ENCODE measurements around the gene ACAA2.
A peak's percentile ranks its signal among the peaks of the same experiment; 100 is the strongest.

Gene ACAA2, protein sequence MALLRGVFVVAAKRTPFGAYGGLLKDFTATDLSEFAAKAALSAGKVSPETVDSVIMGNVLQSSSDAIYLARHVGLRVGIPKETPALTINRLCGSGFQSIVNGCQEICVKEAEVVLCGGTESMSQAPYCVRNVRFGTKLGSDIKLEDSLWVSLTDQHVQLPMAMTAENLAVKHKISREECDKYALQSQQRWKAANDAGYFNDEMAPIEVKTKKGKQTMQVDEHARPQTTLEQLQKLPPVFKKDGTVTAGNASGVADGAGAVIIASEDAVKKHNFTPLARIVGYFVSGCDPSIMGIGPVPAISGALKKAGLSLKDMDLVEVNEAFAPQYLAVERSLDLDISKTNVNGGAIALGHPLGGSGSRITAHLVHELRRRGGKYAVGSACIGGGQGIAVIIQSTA
- 36.5 to 131 (median 79.6) reads per million in 17 experiments for total RNA-seq

DNA sequence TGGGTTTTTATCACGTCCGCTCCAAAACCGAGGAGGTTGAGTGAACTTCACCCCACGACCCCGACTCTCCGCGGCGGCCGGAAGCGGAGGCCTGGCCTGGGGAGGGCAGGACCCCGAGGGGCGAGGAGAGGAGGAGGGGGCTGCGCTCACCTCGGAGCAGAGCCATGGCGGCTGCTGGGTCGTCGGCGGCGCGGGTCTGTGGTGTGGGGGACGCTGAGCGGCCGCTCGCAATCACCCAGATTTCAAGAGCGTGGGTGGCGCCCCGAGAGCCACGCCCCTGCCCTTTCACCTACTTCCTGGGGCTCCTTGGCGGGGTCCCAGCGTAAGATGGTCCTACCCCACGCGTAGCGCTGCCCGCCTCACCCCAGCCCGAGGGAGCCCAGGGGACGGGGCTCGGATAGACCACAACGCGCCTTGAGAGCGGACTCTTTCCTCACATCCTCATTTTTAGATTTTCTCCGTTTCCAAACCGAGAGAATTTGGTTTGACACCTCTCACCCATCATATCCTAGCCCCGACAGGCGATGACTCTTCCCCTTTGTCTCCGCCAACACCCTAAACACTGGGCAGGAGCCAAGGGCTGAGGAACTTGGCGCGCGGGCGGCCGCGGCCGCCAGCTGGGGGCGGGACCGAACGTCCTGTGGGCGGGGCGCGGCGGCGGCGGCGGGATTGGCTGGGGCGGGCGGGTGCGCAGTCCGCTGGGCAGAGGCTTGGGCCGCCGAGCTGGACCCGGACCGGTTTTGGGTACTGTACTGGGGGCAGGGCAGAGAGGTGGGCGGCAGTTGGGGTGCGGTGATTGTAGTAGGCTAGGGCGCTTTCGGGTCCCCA, at the start of gene ACAA2:
ACAA2 (minus strand) TSS at position 215 of the 828 bp plus-strand sequence; CDS start at position 166, 49 bp downstream.
- peak; percentile 93 to 97 (median 96) for DNase-seq

DNA sequence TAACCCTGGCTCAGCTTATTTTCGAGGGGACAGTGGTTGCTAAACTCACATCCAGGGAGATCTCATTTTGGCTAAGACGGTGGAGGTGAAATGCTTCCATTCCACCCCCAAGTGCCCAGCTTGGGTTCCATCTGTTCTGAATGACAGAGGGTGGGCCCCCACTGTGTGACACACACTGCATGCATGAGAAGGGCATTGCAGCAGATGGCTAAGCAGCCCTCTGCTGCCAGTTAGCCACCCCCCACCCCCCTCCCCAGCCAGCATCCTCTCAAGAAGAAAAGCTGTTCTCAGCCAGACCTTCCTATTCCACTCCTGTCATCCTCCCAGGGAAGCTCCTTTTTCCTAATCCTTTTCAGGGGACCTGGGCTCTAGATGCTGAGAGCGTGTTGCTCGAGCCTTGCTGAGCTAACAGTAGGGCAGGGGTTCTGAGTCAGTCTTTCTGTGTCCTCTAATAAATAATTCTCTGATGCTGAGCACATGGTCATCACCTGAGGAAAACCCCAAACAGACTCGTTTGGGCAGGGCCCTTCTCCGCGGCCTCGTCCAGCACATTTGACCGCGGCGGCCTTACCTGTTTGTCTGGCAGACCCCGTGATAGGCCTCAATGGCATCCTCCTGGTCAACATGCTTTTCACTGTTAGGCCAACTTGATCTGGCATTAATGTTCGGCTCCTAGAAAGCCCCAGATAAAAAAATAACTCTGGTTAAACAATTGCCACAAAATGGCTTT, 49.5 kb upstream of the ACAA2 start:
- no peak for DNase-seq

DNA sequence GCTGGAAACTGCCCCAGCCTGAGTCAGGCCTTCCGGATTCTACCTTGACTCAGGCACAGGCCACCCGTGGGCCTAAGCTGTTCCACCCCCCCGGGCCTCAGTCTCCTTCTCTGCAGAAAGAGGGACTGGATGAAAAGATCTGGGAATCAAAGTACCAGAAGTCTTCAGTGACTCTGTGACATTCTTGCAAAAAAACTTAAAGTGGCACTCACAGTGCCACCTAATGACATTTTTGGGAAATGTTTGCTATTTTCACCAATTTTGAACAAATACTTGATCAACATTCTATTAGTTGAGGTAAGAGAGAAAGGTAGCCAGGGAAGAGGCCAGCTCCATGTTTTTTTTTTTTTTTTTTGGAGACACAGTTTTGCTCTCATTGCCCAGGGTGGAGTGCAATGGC, 48.3 kb upstream of the ACAA2 start:
- peak in 2 of 4 experiments; percentile 23 to 25 for DNase-seq

DNA sequence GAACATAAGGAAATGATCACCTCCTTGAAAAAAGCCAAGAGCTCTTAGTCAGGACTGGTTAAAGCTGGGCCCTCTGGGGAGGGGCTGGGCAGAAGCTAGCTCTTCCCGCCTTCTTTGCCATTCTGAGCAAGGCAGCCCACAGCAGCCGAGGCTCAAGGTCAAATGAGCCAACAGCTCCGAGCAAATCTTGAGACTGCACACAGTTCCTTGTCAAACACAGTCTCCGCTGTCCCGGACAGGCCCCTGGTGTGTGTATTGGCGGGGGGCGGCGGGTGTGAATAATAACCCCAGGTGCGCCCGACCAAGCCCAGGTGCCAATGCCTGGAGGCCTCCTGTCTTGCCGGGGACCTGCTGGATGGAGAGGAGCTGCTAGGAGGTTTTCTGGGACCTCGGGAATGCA, 46.4 kb upstream of the ACAA2 start:
- DNase-seq: no peak

DNA sequence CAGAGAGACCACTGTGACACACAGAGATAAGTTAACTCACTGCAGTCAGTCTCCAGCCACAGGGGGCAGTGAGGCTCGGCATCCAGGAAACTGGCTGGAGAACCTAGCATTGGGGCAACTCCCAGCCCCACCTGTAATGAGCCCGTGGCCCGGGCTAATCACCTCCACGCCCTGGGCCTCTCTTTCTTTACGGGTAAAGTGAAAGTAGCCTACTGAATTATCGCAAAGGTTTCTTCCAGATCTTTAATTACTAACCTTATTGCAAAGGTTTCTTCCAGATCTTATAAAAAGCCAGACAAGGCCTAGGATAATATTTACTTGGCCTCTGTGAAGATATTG, 45.7 kb upstream of the ACAA2 start:
- no peak for DNase-seq

DNA sequence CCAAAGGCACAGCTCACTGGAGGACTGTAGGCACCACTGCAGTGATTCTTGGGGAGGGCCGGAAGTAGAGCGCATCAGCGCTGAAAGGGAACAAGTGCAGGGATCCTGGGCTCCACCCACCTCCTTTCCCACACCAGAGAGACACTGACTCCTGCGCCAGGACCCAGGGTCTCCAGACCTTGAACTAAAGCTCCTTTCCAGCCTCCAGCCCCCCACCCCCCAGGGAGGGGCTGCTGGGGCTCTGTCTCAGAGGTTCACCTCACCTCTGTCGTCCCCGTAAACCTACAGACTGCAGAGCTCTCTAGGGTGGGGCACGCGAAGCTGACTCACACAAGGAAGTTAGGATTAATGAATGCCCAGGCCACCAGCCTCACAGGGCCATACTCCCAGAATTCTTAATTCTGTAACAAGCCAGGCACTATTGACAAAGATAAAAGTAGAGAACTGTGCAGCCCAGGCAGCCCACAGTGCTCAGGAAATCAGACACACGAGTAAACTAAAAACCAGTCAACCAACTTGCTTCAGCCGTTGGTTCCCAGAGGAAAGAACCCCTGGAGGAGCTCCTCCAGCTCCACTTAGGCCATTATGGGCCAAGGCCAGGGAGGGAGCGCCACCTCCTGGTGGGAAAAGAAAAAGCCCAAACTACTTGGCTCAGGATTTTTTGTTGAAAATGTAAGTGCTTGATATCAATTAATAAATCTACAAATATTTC, 45.1 kb upstream of the ACAA2 start:
- DNase-seq: peak; percentile 70 to 84 (median 78)

DNA sequence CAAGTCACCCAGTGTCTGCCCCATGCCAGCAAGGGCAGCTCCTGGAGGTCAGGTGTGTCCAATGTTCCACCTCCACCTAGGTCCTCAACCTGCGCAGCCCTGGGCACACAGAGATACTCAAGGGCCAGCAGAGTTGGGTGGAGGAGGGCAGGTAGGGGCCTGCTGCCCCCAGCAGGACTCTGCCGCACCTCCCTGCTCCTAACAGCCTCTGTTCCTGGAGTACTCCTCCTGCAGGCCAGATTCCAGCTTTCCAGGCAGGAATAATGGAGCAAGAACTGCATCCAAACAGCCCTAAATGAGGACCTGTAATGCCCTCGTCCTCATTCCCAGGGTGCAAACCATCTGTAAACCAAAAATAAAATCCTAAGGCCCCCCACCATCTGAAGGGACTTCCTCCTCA, 44.4 kb upstream of the ACAA2 start:
- no peak for DNase-seq

DNA sequence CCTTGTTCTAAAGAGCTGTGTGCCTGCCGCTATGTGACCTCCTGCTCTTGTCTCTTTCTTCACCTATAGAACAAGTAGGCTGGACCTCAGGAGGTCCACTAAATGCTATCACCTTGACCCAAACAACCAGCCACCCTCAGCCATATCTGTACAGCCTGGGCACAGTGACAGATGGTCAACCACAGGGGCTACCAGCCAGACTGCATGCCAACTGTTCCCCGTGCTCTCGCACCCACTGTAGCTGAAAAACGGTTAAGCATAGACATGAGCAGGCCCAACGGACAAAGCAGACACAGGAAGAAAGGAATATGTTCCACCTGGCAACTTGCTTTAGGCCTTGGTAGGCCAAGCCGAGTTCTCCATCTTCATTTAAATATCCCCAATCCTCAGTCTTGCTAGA, 43.2 kb upstream of the ACAA2 start:
- DNase-seq: no peak

DNA sequence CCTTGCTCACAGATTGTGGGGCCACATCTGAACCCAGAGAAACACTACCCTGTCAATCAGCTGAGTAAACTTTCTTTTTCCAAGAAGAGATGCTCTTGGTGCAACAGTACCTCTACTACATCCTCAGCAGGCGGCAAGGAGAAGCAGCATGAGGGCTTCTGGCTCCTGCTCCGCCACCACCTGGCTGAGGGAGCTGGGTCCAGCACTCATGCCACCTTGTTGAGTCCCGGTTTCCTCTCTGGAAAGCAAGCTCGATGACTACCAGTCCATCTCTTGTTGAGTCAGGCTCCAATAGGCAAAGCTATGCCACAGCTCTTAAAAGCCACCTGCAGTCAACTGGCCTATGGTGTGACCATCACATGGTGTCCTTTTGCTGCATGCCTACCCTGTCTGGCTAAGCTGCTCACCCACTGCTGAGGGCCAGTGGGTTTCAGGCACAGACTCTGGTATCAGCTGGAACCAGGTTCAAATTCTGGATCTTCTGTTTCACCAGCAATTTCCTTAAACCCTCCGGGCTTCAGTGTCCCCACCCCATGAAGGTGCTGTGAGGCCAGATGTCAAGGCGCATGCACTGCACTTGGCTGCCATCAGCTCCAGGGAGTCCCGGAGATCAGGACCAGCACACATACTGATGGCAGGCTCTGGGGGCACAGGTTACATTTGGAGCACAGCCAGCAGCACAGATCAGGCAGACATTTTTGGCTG, 42.5 kb upstream of the ACAA2 start:
- DNase-seq: no peak

DNA sequence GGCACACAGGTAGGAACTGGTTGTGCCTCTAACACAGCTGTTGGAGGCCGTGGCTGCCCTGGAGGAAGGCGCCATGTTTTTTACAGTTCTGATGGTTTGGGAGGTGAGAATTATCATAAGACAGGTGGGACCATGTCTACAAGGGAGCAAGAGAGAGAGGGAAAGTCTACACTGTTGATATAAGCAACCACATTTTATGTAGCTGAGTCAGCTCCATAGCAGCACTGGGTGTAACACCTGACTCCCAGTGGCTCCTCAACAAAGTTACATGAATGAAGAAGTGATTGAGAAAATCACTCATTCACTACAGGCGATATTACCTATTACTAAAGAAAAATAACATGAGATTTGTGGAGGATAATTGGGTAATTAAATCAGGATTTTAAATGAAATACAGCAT, 41.3 kb upstream of the ACAA2 start:
- no peak for DNase-seq

DNA sequence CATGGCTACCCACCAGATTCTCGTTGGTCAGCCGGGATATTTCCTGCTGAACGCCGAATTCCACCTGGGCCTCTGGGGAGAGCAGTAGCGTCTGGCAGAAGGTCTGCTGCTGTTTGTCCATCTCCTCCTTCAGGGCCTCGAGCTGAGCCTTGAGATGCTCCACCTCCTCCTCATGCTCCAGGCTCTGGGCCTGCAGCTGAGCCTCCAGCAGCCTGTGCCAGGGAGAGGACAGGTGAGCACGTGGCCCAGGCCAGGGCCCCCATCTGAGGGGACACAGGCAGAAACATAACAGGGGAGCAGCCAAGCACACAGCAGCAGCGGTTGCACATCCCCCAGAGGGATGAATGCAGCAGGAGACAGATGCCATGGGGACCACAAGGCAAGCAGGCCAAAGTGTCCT, 40.1 kb upstream of the ACAA2 start:
- DNase-seq: no peak

DNA sequence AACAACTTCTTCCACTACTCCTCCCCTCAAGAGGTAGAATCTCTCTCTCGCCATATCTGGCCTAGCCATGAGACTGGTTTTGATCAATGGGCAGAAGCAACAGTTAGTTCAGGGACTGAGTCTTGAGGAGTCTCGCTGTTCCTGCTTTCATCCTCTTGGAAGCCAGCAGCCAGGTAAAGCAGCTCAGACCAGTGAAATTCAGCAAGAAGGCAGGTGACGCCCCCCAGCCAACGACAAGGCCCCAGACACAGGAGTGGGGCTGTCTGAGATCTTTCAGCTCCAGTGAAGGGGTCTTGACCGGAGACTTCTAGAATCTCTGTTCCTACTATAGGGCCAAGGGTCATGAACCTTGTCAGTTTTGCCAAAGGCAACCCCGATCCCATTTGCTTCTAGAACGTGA, 39.7 kb upstream of the ACAA2 start:
- no peak for DNase-seq

DNA sequence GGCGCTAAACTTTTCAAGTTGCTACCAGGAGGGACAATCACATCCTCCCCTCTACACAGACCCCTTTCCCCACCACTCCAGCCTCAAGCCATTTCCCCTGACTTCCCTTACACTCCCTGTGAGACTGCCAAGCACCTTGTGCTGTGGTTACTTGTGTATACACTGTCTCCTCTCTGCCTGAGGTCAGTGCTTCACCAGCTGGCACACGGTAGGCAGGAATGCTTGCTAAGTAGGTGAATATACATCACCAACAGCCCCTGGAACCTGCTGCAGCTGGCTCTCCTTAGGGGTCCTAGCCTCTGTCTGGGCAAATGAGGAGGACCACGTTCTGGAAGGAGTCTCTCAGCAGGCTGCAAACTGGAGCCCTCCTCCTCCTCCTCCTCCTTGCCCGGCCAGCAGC, 38.3 kb upstream of the ACAA2 start:
- no peak for DNase-seq

DNA sequence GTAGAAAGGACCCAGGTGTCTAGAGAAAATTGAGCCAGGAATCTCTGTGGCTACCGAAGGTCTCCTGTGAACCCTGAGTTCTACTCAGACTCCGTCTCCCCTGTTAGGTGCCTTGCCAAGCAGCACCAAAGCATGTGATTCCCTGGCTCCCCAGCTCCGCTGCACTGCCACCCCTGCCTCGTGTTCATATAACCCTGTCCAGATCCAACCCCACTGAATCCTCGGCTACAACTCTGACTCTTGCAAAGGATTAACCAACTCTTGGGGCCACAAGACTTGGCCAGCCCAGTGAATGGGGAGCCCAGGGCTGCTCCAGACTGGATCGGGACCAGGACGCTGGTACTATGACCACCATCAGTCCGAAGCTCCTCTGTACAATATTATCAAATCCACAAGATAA, 37.3 kb upstream of the ACAA2 start:
- no peak for DNase-seq

DNA sequence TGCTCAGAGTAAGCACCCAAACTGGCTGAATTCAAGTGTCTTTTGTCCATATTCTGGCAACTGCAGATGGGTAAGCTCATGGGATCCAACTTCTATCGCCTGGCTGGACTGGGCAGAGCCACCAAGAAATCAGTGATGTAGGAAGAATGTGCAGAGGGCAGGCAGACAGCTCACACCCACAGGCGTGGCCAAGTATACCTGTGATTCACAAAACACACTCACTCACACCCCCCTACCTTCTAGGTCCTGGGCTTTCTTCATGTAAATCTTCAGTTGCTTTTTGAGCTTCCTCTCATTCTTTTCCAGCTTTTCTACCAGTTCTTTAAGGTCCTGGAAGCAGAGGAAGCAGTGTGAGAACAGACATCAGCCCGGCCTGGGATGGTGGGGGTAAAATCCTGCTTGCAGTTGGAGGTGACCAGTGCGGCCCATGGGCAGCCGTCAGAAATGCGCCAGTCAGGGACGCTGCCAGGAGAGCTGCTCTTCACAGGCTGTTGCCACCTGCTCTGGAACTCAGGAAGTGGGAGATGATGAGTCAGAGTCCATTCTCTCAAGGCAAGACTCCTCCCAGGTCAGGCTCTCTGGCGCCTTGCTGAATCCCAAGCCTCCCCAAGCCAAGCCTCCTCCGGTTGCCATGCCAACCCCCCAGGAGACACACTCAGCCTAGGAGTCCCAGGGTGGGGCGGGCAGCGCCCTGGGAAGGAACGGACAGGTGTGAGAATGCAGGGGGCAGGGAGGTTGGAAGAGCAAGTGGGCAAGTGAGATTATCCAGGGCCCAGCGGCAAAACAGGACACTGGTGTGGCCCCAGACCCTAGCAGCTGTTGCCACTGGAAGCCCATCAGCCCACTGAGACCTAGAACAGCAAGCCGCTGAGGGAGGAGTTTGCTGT, 36.2 kb upstream of the ACAA2 start:
- no peak for DNase-seq

DNA sequence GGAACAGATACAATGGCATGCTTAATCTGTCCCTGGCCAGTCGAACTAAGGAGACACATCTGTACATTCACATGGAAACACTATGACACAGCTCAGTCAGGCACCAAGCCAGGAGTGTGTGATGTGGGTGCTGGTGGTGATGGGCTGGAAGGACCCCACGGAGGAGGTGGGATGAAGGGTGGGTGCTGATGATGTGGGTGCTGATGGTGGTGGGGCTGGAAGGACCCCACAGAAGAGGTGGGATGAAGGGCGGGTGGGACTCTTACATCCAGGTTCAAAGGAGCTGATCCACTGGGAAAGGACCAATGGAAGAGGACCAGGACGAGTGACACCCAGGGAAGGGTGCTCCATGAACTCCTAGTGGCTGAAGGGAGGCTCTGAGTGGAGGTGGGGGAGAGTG, 34.8 kb upstream of the ACAA2 start:
- no peak for DNase-seq

DNA sequence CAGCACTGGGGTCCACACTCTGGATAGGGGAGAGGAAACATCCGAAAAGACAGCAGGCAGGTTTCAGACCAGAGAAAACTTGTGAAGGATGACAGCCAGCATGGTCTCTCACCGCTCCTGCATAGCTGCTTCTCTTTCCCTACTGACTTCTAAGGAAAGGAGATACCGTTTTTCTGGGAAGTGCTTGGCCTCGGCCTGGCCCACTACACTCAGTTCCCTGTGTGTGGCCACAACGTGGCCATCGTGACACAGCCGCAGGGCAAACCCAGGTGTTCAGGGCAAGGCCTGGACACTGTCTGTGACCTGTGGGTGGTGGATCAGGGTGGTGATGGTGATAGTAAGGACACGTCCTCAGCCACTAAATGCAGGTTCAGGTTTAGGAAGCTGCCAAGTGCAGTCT, 34.2 kb upstream of the ACAA2 start:
- no peak for DNase-seq

DNA sequence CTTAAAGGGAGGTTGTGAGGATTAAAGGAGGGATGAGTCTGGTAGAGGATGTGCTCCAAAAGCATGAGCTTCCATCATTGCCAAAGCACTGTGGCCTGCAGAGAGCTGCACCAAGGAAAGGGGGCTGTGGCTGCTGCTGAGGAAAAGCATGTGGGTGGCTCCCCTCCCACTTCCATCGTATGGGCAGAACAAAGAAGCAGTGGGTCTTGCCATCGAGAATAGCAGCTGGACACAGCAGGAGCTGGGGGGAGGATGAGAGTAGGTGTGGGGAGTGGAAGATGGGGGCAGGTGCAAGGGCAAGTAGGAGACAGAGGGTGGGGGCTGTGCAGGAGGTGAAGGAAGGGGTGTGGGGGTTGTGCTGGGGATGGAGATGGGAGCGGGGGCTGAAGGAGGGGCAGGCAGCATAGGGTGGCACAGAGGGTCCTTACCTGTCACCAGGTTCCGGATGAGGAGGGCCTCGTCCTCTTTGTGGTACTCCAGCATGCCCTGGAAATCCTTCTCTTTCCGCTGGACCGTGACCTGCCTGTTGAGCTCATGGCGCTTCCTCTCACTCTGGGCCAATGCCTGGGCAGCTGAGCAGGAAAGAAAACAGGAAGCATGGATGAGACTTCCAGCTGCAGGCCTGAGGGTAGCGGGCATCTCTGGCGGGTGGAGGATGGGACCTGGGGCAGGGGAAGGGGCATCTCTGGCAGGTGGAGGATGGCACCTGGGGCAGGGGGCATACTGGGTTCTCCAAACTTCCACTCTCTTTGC, 33.6 kb upstream of the ACAA2 start:
- no peak for DNase-seq

DNA sequence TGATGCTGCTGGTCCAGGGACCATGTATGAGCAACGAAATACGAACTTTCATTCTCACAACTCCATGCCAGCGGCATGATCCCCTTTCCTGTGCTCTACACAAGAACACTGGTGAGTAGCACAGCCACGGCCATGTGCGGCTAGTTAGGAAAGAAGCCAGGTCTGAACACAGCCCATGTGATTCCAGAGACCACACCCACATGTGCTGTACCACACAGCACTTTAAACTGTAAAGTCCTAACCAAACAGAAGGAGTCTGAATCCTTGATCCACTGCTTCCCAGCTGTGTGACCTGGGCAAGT, 33.0 kb upstream of the ACAA2 start:
- no peak for DNase-seq

DNA sequence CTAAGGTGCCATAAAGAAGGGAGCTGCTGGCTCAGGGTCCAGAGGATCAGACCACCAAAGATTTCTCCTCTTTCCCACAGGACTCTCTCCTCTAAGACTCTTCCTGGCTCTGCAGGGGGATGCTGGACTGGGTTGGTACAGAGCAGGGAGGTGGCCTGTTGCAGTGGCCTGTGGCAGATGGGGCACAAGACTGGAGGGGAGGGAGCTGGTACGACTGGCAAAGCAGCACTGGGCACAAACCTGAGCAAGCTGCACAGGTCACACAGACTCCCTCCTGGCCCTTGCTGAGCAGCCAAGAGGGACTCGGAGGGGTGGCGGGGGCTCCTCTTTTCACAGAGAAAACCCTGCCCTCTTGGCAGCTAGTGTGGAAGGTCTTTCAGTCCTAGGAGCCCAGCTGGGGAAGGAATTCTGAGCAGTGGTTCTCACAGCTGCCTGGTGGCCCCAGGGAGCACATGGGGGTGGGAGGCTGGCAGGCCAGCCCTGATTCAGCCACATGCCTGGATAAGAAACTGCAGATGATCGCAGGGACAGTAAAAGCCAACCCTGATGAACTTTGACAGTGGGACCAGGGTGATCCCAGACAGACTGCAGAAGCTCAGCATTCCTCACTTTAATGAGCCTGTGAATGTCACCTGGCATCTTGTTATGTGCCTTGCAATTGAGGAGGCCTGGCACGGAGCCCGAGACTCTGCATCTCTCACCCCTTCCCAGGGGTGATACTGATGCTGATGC, 32.5 kb upstream of the ACAA2 start:
- no peak for DNase-seq
